Effector memory CD8-positive, alpha-beta T cell (primary cell): Measurements from ENCODE around the gene ZDHHC14.

ENCODE experiments used
- ATAC-seq: fragments of 150-1000 bp; cut with Tn5 transposase; replicated peaks from 2 replicates; pipeline ENCODE4 v1.10.0; 2021; ENCODE audit warnings: mild to moderate bottlenecking, moderate library complexity
- DNase-seq, 3 experiments: peaks; one replicate each; pipeline ENCODE4 v3.0.0; 2021
- H3K27ac Mint-ChIP-seq, 2 donors: one replicate each; pipeline ENCODE4 v1.8.0; 2022; ENCODE audit warnings: mild to moderate bottlenecking in 2 of 2, mixed read lengths in 2 of 2, moderate library complexity in 2 of 2
- H3K27me3 Mint-ChIP-seq, 2 donors: one replicate each; pipeline ENCODE4 v1.8.0; 2022; ENCODE audit warnings: mixed read lengths in 2 of 2
- H3K36me3 Mint-ChIP-seq: one replicate; pipeline ENCODE4 v1.8.0; 2022; ENCODE audit warnings: mild to moderate bottlenecking, moderate library complexity, mixed read lengths; ENCODE audit not compliant: insufficient read depth
- H3K4me1 Mint-ChIP-seq, 2 donors: one replicate each; pipeline ENCODE4 v1.8.0; 2022; ENCODE audit warnings: low read depth in 2 of 2, mixed read lengths in 2 of 2
- H3K4me3 Mint-ChIP-seq, 2 donors: one replicate each; pipeline ENCODE4 v1.8.0; 2022; ENCODE audit warnings: mild to moderate bottlenecking in 2 of 2, mixed read lengths in 2 of 2, moderate library complexity in 2 of 2
- H3K9me3 Mint-ChIP-seq, 2 donors: one replicate each; pipeline ENCODE4 v1.8.0; 2022; ENCODE audit warnings: mixed read lengths in 2 of 2

The ZDHHC14 gene

GRCh38 chr6:157492741-157493140, 111.8 kb downstream of the ZDHHC14 start:
- Mint-ChIP-seq H3K36me3 (no peaks in the 10 kb centered on the region), H3K9me3 (no peaks in the 10 kb centered on the region), H3K27me3 (peaks cover 6% of the 10 kb centered on the region in 2 donors), H3K4me3 (no peak overlapping the region), H3K27ac (peak overlapping the region; percentile 32 to 61), H3K4me1 (peaks cover 12 to 17% of the 10 kb centered on the region in 2 donors)
- DNase-seq, result no peak
- no peak for ATAC-seq

DNA sequence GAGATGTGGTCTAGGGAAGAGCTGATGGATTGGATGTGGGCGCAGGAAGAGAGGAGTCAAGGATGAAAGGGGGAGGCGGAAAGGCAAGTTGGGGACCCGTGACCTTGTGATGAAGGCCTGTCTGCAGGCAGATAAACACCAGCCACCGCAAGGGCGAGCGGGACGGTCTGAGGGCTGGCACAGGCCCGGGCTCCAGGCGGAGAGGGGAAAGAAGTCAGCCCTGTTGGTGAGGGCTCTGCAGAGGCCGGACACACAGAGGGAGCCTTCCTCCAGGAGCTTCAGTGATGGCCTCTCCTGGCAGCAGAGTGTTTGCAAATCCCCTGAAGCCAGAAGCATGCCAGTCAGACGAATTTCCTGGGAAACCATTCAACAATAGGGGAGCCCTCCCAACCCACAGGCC, 112.2 kb downstream of the ZDHHC14 start:
- Mint-ChIP-seq H3K27me3 (peaks cover 6% of the 10 kb centered on the region in 2 donors), H3K4me3 (no peak overlapping the region), H3K27ac (peak overlapping the region; percentile 32 to 61), H3K4me1 (peaks cover 12 to 17% of the 10 kb centered on the region in 2 donors), H3K36me3 (no peaks in the 10 kb centered on the region), H3K9me3 (no peaks in the 10 kb centered on the region)
- ATAC-seq, result no peak
- DNase-seq, result no peak

- H3K27me3 Mint-ChIP-seq, result peaks cover 6% of the 10 kb centered on the region in 2 donors
- H3K9me3 Mint-ChIP-seq, result no peaks in the 10 kb centered on the region
- H3K4me1 Mint-ChIP-seq, result peaks cover 14 to 15% of the 10 kb centered on the region in 2 donors
- ATAC-seq (no peak), DNase-seq (no peak)
- H3K4me3 Mint-ChIP-seq, result no peak overlapping the region
- H3K27ac Mint-ChIP-seq, result no peak overlapping the region
- no peaks in the 10 kb centered on the region for H3K36me3 Mint-ChIP-seq
Observed at GRCh38 chr6:157493576-157493975, 112.6 kb downstream of the ZDHHC14 start.

GRCh38 chr6:157494132-157494710, 113.2 kb downstream of the ZDHHC14 start:
- Mint-ChIP-seq H3K27me3 (peaks cover 6% of the 10 kb centered on the region in 2 donors), H3K9me3 (no peaks in the 10 kb centered on the region), H3K4me3 (no peak overlapping the region), H3K27ac (no peak overlapping the region), H3K36me3 (no peaks in the 10 kb centered on the region), H3K4me1 (peaks cover 13 to 14% of the 10 kb centered on the region in 2 donors)
- DNase-seq (no peak), ATAC-seq (no peak)

DNA sequence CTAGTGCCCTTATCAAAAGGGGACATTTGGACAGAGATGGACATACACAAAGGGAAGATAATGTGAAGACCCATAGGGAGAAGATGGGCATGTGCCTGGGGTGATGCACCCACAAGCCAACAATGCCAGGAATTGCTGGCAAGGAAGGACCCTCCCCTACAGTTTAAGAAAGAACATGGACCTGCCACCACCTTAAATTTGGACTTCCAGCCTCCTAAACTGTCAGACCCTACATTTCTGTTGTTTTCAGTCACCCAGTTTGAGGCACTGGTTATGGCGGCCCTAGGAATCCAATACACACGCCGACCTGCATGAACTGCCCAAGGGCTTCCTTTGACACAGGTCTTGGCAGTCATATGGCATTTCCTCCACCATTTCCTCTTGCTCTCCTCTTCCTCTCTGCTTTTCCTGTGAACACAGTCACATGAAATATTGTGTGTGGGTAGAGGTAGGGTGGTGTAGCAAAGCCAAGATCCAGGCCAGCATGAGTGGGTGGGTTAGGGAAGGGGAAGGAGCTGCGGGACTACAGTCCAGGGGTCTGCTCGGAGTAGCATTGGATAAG, 115.6 kb downstream of the ZDHHC14 start:
- peaks cover 7 to 9% of the 10 kb centered on the region in 2 donors for H3K4me1 Mint-ChIP-seq

DNA sequence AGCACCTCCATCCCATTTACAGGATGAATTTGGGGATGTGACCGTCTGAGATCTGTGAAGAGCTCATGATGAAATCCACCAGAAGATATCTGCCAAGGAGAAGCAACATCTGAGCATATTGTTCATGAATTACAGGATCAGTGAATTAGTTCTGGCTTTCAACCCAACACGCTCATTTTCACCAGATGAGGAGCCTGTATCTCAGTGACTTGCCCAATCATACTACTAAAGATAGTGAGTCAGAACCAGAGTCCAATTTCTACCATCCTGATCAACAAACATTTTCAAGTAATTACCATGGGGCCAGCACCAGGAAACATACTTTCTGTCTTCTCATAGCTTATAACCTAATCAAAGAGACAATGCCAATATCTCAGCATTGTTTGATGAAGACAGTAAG, 116.6 kb downstream of the ZDHHC14 start:
- no peak overlapping the region for H3K27ac Mint-ChIP-seq
- H3K4me3 Mint-ChIP-seq, result no peak overlapping the region
- ATAC-seq (no peak), DNase-seq (no peak)
- peaks cover 0 to 3% of the 10 kb centered on the region in 2 donors for H3K9me3 Mint-ChIP-seq
- no peaks in the 10 kb centered on the region for H3K27me3 Mint-ChIP-seq
- no peaks in the 10 kb centered on the region for H3K36me3 Mint-ChIP-seq
- H3K4me1 Mint-ChIP-seq, result peaks cover 7 to 9% of the 10 kb centered on the region in 2 donors

More for the DNA sequence above, 115.6 kb downstream of the ZDHHC14 start:
- Mint-ChIP-seq H3K27ac (no peak overlapping the region), H3K27me3 (no peaks in the 10 kb centered on the region), H3K4me3 (no peak overlapping the region), H3K36me3 (no peaks in the 10 kb centered on the region), H3K9me3 (peaks cover 0 to 3% of the 10 kb centered on the region in 2 donors)
- ATAC-seq (no peak), DNase-seq (no peak)

- Mint-ChIP-seq H3K4me3 (no peak overlapping the region), H3K9me3 (peaks cover 0 to 3% of the 10 kb centered on the region in 2 donors), H3K4me1 (peaks cover 7 to 9% of the 10 kb centered on the region in 2 donors), H3K27me3 (no peaks in the 10 kb centered on the region), H3K36me3 (no peaks in the 10 kb centered on the region), H3K27ac (no peak overlapping the region)
- DNase-seq (no peak), ATAC-seq (no peak)
Observed at GRCh38 chr6:157498817-157499216, 117.8 kb downstream of the ZDHHC14 start.

GRCh38 chr6:157500022-157500421, 119.0 kb downstream of the ZDHHC14 start:
- Mint-ChIP-seq H3K36me3 (no peaks in the 10 kb centered on the region), H3K4me3 (no peak overlapping the region), H3K27ac (no peak overlapping the region), H3K9me3 (peaks cover 3% of the 10 kb centered on the region in 2 donors), H3K4me1 (peaks cover 7 to 9% of the 10 kb centered on the region in 2 donors), H3K27me3 (no peaks in the 10 kb centered on the region)
- ATAC-seq (no peak), DNase-seq (no peak)

- no peaks in the 10 kb centered on the region for H3K27me3 Mint-ChIP-seq
- DNase-seq (no peak), ATAC-seq (no peak)
- no peak overlapping the region for H3K4me3 Mint-ChIP-seq
- H3K4me1 Mint-ChIP-seq, result peaks cover 2 to 6% of the 10 kb centered on the region in 2 donors
- no peaks in the 10 kb centered on the region for H3K36me3 Mint-ChIP-seq
- H3K9me3 Mint-ChIP-seq, result peaks cover 3 to 20% of the 10 kb centered on the region in 2 donors
- no peak overlapping the region for H3K27ac Mint-ChIP-seq
Observed at GRCh38 chr6:157503018-157503747, 122.2 kb downstream of the ZDHHC14 start.

DNA sequence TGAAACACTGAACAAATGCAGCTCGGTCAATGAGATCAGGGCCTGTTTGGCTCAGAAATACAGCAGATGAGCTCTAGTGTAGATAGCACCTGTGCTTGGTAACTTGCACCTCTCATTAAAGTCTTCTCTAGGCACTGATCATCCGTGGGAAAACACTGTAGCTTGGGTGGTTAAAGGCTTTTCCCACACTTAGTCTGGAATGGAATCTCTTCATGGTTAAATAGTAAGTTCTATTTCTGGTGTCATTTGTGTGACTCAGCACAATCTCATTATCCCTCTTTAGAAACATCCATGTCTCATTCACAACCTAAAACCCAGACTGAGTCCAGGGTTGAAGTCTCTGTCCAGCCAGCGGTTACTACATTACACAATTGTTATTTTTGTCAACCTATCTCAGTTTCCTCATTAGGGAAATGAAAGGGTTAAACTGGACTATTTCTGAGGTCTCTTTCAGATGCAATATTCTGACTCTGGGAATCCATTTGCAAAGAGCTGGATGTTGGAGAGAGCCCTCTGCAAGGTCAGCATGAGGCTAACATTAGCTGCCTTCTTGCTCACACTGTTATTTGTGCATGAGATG, 125.0 kb downstream of the ZDHHC14 start:
- Mint-ChIP-seq H3K9me3 (peaks cover 0 to 20% of the 10 kb centered on the region in 2 donors), H3K4me3 (no peak overlapping the region), H3K27me3 (no peaks in the 10 kb centered on the region), H3K36me3 (peaks cover 2% of the 10 kb centered on the region), H3K27ac (no peak overlapping the region), H3K4me1 (peaks cover 5 to 9% of the 10 kb centered on the region in 2 donors)
- DNase-seq, result no peak
- no peak for ATAC-seq

GRCh38 chr6:157510323-157511188, 129.6 kb downstream of the ZDHHC14 start:
- Mint-ChIP-seq H3K27me3 (no peaks in the 10 kb centered on the region), H3K36me3 (peaks cover 2% of the 10 kb centered on the region), H3K4me1 (peaks cover 9 to 10% of the 10 kb centered on the region in 2 donors), H3K27ac (peak overlapping the region in 1 of 2 donors; percentile 70), H3K9me3 (peaks cover 0 to 12% of the 10 kb centered on the region in 2 donors), H3K4me3 (peak overlapping the region; percentile 67 to 77)
- peak; percentile 74 for ATAC-seq
- no peak for DNase-seq

- H3K4me3 Mint-ChIP-seq, result peak overlapping the region in 1 of 2 donors; percentile 67
- peaks cover 10% of the 10 kb centered on the region in 2 donors for H3K4me1 Mint-ChIP-seq
- H3K27me3 Mint-ChIP-seq, result no peaks in the 10 kb centered on the region
- no peak overlapping the region for H3K27ac Mint-ChIP-seq
- DNase-seq, result no peak
- peaks cover 0 to 4% of the 10 kb centered on the region in 2 donors for H3K9me3 Mint-ChIP-seq
- no peak for ATAC-seq
- H3K36me3 Mint-ChIP-seq, result peaks cover 2% of the 10 kb centered on the region
Observed at GRCh38 chr6:157511682-157512381, 130.8 kb downstream of the ZDHHC14 start.
